HG03060 (cell line): ENCODE data around the gene PNLIPRP3.
"Not testable (repeated sequence)": the region's sequence is repeated elsewhere in the genome, so short reads cannot be mapped to it uniquely, and the experiment has no call there.

Experiments used
- ATAC-seq: cut with Tn5 transposase; IDR thresholded peaks from one replicate; pipeline ENCODE4 v1.9.1; 2021; ENCODE audit warnings: low read depth, moderate number of reproducible peaks; ENCODE audit not compliant: unreplicated experiment

The PNLIPRP3 gene

DNA sequence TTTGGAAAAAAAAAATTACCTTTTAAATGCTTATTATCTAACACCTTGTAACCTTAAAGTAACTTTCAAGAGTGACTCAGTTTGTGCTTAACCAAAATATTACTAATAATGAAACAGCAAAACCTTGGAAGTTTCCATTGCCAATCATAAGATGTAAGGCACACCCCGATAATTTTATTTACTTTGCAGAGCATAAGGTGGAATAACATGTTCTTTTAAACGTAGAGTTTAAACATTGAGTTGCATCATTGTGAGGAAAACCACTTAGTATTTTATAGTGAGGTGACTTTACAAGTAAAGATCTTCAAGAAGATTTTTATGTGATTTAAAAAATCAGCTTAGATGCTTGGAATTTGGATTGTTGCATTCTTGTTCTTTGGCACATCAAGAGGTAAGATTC, at the start of gene PNLIPRP3:
TSS of gene PNLIPRP3 (plus strand) at position 177 of the 400 bp plus-strand sequence. CDS start at position 343, 166 bp downstream.
- no peak for ATAC-seq

- ATAC-seq, result no peak
These were observed 45.4 kb upstream of the PNLIPRP3 start for GRCh38 chr10:116382290-116382689.

DNA sequence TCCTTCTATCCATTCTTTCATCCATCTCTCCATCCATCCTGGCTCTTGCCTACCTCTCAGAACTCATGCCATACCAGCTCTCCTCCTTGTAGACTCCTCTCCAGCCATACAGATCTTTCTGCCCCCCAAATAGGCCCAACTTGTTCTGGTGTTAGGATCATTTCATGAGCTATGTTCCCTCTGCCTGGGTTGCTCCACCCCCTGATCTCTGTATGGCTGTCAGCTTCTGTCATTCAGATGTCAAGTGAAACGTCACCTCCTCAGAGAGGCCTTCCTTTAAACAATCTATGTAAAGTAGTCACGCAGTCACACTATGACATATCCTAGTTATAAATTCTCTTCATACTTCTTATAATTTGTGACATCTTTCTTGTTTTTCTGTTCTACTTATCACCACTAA, 42.3 kb upstream of the PNLIPRP3 start:
- ATAC-seq, result no peak

- no peak for ATAC-seq
These were observed 41.4 kb upstream of the PNLIPRP3 start for GRCh38 chr10:116385994-116386809.

DNA sequence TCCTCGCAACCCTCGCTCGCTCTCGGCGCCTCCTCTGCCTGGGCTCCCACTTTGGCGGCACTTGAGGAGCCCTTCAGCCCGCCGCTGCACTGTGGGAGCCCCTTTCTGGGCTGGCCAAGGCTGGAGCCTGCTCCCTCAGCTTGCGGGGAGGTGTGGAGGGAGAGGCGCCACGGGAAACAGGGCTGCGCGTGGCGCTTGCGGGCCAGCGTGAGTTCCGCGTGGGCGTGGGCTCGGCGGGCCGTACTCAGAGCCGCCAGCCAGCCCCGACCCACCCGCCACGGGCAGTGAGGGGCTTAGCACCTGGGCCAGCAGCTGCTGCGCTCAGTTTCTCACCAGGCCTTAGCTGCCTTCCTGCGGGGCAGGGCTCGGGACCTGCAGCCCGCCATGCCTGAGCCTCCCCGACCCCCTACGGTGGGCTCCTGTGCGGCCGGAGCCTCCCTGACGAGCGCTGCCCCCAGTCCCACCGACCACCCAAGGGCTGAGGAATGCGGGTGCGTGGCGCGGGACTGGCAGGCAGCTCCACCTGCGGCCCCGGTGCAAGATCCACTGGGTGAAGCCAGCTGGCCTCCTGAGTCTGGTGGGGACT, 34.3 kb upstream of the PNLIPRP3 start:
- not testable (repeated sequence) for ATAC-seq

DNA sequence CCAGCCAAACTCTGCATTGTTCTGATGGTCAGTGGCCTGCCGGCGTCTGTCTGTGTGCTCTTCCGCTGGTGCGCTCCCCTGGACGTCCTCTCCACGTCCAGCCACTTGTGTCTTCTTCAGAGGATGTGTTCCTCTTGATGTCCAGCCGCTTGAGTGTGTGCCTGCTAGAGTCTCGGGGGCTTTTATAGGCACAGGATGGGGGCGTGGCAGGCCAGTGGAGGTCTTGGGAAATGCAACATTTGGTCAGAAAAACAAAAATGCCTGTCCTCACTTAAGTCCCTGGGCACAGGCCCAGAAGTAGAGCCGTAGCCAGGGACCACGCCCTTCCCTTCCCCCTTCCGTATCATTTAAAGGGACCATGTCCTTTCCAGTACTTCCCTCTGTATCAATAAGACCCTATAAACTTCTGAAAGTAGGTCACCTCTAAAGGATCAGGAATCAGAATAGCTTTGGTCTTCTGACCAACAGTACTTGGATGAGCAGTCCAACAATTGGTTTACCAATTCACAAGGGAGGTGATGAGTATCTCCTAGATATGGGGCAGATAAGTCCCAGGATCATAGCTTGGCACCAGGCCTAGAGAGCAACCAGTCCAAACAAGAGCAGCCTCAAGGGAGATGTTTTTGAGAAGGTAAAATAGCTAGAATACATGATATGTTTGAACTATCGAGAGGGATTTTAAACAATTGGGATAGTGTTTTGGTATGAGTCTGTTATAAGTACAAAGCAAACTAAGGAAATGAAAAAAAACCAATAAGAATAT, 32.2 kb upstream of the PNLIPRP3 start:
- ATAC-seq, result no peak

DNA sequence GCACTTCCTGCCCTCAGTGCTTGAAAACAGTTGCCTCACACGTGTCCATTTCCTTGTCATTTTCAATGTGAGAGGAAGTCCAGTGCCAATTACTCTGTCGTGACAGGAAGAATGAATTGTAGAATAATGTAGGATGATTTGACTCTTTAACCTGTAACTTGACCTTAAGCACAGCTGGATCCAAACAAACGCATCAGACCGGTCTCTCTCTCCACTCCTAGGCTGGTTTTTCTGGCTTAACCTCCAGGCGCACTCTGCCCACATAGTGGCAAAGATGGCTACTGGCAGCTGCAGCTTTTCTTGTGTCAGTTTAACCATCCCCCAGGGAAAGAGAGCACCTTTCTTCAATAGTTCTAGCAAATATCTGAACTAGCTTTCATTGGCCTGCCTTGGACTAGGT, 29.4 kb upstream of the PNLIPRP3 start:
- no peak for ATAC-seq

GRCh38 chr10:116402858-116403257, 24.8 kb upstream of the PNLIPRP3 start:
- ATAC-seq, result no peak

GRCh38 chr10:116403740-116404250, 23.9 kb upstream of the PNLIPRP3 start:
- ATAC-seq, result no peak

GRCh38 chr10:116408719-116409118, 18.9 kb upstream of the PNLIPRP3 start:
- ATAC-seq, result peak; percentile 92

DNA sequence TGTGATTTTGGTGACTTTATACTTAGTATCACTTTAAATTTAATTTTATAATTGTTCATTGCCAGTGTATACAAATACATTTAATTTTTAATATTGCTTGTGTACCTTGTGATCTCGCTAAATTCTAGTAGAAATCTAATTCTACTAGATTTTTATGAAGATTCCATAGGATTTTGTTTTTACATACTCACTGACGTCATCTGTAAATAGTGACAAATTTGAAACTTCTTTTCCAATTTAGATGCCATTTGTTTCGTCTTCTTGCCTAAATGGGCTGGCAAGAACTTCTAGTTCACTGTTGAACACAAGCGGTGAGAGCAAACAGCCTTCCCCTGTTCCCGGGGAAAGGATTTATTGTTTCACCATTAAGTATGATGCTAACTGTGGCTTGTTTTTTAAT, 17.3 kb upstream of the PNLIPRP3 start:
- ATAC-seq, result no peak

DNA sequence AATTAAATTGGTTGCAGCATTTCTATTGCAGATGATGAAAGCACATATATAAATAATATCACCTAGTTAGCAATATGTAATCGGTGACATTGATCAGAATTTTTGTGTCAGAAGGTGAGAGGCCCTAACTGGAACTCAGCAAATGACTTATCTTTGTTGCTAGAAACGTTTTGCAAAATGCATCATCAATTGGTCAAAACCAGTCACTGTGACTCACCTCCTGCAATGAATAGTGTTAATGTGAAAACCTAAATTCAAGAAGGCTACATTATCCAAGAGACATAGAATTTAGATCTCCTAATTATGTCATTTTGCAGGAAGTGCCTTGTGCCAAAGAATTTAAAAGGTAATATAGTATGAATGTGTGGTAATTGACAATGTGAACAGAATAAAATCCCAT, 9.8 kb upstream of the PNLIPRP3 start:
- no peak for ATAC-seq

DNA sequence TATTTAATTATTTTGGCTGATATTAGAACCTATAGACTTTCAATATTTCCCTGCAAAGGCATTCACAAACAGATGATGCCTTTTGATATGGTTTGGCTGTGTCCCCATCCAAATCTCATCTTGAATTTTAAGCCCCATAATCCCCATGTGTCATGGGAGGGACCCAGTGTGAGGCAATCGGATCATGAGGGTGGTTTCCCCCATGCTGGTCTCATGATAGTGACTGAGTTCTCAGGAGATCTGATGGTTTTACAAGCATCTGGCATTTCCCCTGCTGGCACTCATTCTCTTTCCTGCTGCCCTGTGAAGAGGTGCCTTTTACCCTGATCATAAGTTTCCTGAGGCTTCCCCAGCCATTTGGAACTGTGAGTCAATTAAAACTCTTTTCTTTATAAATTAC, 9.3 kb upstream of the PNLIPRP3 start:
- ATAC-seq, result no peak

GRCh38 chr10:116421815-116422214, 5.8 kb upstream of the PNLIPRP3 start:
- no peak for ATAC-seq

DNA sequence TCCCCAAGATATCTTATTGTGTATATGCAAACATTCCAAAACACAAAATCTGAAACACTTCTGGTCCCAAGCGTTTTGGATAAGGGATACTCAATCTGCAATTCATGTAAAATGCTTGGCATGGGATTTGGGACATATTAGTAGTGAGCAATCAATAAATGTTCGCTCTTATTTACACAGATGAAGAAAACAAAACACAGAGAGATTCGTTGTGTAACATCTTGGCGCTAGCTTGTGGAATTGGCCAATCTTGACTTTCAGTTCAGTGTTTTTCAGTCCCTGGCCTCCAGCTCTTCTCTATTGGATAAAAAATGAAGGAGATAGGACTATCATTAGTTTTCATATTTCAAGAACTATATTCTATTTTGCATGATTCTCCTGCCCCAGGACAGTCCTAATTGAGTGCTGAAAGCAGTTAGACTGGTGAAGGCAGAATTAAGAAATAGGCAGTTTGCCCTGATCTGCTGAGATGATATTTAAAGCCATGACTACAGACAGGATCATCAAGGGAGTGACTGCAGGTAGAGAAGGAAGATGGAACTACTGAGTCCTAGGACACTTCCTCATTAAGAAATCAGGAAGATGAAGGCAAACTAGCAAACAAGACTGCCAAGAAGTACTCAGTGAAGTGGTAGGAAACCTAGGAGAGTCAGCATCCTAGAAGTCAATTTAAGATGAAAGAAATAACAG, 1.8 kb downstream of the PNLIPRP3 start:
- no peak for ATAC-seq

GRCh38 chr10:116430288-116430687, 2.6 kb downstream of the PNLIPRP3 start:
- no peak for ATAC-seq

DNA sequence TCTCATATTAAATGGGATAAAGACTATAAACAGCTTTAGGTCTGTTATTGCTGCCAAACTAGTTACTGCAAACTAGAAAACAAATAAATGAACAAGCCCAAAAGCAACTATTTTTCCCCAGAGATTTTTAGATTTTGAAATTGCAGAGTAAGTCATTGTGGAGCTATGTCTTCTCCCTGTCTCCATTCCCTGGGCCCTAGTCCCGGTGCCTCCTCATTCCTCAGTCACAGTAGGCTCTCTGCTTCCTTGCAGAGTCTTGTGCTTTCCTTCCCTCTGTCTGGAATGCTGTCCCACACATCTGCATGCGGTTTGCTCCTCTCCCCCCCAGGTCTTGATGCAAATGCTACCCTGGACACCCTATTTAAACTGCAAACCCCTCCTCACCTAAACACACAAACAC, 4.0 kb downstream of the PNLIPRP3 start:
- ATAC-seq, result no peak

DNA sequence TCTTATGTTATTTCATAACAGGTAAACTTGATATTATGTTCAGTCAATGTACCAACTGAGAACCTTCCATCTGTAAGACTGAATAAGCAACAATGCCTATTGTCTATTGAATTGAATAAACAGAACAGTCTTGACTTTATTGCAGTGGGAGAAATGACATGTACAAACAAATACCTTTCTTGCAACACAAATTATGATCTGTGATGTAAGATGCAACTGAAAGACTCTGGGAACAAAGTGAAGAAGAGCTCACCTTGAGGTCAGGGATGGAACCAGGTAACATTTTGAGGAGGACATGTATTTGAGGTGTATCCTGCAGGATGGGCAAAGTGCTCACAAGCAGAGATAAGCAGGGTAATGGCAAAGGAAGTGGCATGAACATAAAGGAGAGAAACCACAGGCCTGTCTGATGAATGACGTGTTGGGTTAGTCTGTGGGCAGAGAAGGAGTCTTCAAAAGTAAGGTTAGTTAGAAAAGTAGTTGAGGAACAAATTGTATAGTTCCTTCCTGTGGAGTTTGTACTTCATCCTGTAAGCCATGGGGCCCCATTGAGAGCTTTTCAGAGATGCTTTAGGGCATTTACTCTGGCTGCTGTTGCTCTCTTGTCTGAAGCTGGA, 9.5 kb downstream of the PNLIPRP3 start:
- ATAC-seq, result no peak

- ATAC-seq, result no peak
These were observed 12.8 kb downstream of the PNLIPRP3 start for GRCh38 chr10:116440330-116441030.
